CD4-positive, alpha-beta T cell treated with Interleukin-1 beta for 1 hour (primary cell): Measurements from ENCODE around the gene SSBP3.

Source experiments
- DNase-seq, 2 donors: peaks; one replicate each; pipeline ENCODE4 v3.0.0-alpha.2; 2020 to 2022

The SSBP3 gene

GRCh38 chr1:54327386-54328065 lies 78.7 kb downstream of the SSBP3 start:
- no peak for DNase-seq

- no peak for DNase-seq
Observed at GRCh38 chr1:54326543-54327385, 79.4 kb downstream of the SSBP3 start.

GRCh38 chr1:54325703-54326461 lies 80.3 kb downstream of the SSBP3 start:
- no peak for DNase-seq

- no peak for DNase-seq
Observed at GRCh38 chr1:54325284-54325683, 80.9 kb downstream of the SSBP3 start.

GRCh38 chr1:54324251-54325140 lies 81.7 kb downstream of the SSBP3 start:
- no peak for DNase-seq

- no peak for DNase-seq
Observed at GRCh38 chr1:54323921-54324250, 82.3 kb downstream of the SSBP3 start.

GRCh38 chr1:54323324-54323739 lies 82.9 kb downstream of the SSBP3 start:
- no peak for DNase-seq

- DNase-seq, result no peak
Observed at GRCh38 chr1:54318246-54318814, 87.9 kb downstream of the SSBP3 start.

- no peak for DNase-seq
Observed at GRCh38 chr1:54317084-54317483, 89.1 kb downstream of the SSBP3 start.

- DNase-seq, result no peak
Observed at GRCh38 chr1:54315099-54315498, 91.1 kb downstream of the SSBP3 start.

- DNase-seq, result no peak
Observed at GRCh38 chr1:54314696-54315095, 91.5 kb downstream of the SSBP3 start.

GRCh38 chr1:54312796-54313316 lies 93.3 kb downstream of the SSBP3 start:
- no peak for DNase-seq

- no peak for DNase-seq
Observed at GRCh38 chr1:54311506-54311905, 94.7 kb downstream of the SSBP3 start.

GRCh38 chr1:54310439-54311328 lies 95.5 kb downstream of the SSBP3 start:
- DNase-seq, result peak in 1 of 2 donors; percentile 8

GRCh38 chr1:54309631-54310366 lies 96.4 kb downstream of the SSBP3 start:
- no peak for DNase-seq

GRCh38 chr1:54307305-54307704 lies 98.9 kb downstream of the SSBP3 start:
- DNase-seq, result no peak

- no peak for DNase-seq
Observed at GRCh38 chr1:54305906-54306514, 100.2 kb downstream of the SSBP3 start.

GRCh38 chr1:54304518-54304917 lies 101.7 kb downstream of the SSBP3 start:
- DNase-seq, result no peak

GRCh38 chr1:54302951-54303843 lies 103.0 kb downstream of the SSBP3 start:
- DNase-seq, result no peak
